Left kidney (tissue), 2 donors: ENCODE data around the gene IDE. TPM values are rescaled to one million over a fixed set of nuclear protein-coding genes. Genes with fewer than 3 reads are reported as not detected.
A peak's percentile ranks its signal among the peaks of the same experiment; 100 is the strongest.

Experiments
- DNase-seq: peaks from one replicate; pipeline ENCODE4 v3.0.0-alpha.2; 2013
- polyA plus RNA-seq: library from polyadenylated mRNA; unstranded; fragments of 120-200 nt; gene quantifications from one replicate; pipeline ENCODE4 v1.2.1, GENCODE V29; 2013; ENCODE audit not compliant: insufficient read length

IDE gene
- polyA plus RNA-seq, 1 donor = 31.0 TPM

- DNase-seq = no peak
Measured at GRCh38 chr10:92569071-92569470, 4.8 kb downstream of the IDE start.

GRCh38 chr10:92567952-92568600, 5.8 kb downstream of the IDE start:
- no peak for DNase-seq

- no peak for DNase-seq
Measured at GRCh38 chr10:92562424-92562823, 11.5 kb downstream of the IDE start.

- no peak for DNase-seq
Measured at GRCh38 chr10:92559046-92559445, 14.8 kb downstream of the IDE start.

GRCh38 chr10:92553959-92554358, 19.9 kb downstream of the IDE start:
- DNase-seq = no peak

- no peak for DNase-seq
Measured at GRCh38 chr10:92552310-92552709, 21.6 kb downstream of the IDE start.

GRCh38 chr10:92550924-92551323, 23.0 kb downstream of the IDE start:
- DNase-seq = no peak

- no peak for DNase-seq
Measured at GRCh38 chr10:92547676-92548075, 26.2 kb downstream of the IDE start.

- no peak for DNase-seq
Measured at GRCh38 chr10:92545556-92545955, 28.3 kb downstream of the IDE start.

- DNase-seq = no peak
Measured at GRCh38 chr10:92544296-92544695, 29.6 kb downstream of the IDE start.

- no peak for DNase-seq
Measured at GRCh38 chr10:92542458-92542857, 31.4 kb downstream of the IDE start.

- DNase-seq = no peak
Measured at GRCh38 chr10:92541583-92541982, 32.3 kb downstream of the IDE start.

- DNase-seq = no peak
Measured at GRCh38 chr10:92538231-92538958, 35.5 kb downstream of the IDE start.

- DNase-seq = no peak
Measured at GRCh38 chr10:92530891-92531535, 42.9 kb downstream of the IDE start.

- no peak for DNase-seq
Measured at GRCh38 chr10:92530421-92530820, 43.5 kb downstream of the IDE start.

- no peak for DNase-seq
Measured at GRCh38 chr10:92527716-92528115, 46.2 kb downstream of the IDE start.

- no peak for DNase-seq
Measured at GRCh38 chr10:92523639-92524038, 50.3 kb downstream of the IDE start.

- DNase-seq = peak; percentile 72
Measured at GRCh38 chr10:92517034-92517655, 56.7 kb downstream of the IDE start.

- DNase-seq = no peak
Measured at GRCh38 chr10:92508866-92509265, 65.0 kb downstream of the IDE start.

GRCh38 chr10:92506336-92506735, 67.6 kb downstream of the IDE start:
- no peak for DNase-seq

- DNase-seq = no peak
Measured at GRCh38 chr10:92505044-92505443, 68.8 kb downstream of the IDE start.

- no peak for DNase-seq
Measured at GRCh38 chr10:92502296-92502808, 71.5 kb downstream of the IDE start.

- DNase-seq = no peak
Measured at GRCh38 chr10:92493362-92493761, 80.5 kb downstream of the IDE start.
